GM21723 (cell line): ENCODE data around the gene DAB2IP.

ENCODE experiments used
- ATAC-seq: cut with Tn5 transposase; IDR thresholded peaks from one replicate; pipeline ENCODE4 v1.9.1; 2021; ENCODE audit warnings: mild to moderate bottlenecking, moderate library complexity; ENCODE audit not compliant: unreplicated experiment

The DAB2IP gene

GRCh38 chr9:121683652-121684051 lies 32.2 kb downstream of the DAB2IP start:
- no peak for ATAC-seq

GRCh38 chr9:121684381-121685145 lies 33.1 kb downstream of the DAB2IP start:
- no peak for ATAC-seq

GRCh38 chr9:121685146-121685794 lies 33.8 kb downstream of the DAB2IP start:
- ATAC-seq = no peak

DNA sequence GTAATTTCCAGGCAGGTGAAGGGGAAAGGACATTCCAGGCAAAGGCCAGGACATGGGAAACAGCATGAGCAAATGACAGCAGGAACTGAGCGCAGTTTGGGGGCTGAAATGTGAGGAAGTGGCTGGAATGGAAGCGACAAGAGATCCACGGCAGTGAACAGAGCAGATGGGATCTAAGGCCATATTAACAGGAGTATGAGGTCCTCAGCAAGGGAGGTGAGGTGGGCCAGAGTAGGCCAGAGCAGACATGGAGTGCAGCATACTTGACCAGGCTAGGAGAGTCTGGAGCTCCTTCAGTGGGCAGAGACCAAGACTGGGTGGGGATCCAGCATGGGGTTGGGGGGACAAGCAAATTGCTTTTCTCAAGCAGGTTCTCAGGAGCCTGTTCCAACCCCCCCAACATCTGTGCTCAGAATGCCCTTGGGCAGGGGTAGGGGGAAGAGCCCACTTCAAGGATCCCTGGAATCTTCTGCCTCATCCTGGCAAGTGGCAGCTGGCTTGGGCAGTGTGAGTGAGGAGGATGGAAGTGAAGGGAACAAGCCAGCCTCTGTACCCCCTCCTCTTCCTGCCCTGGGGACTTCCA lies 34.5 kb downstream of the DAB2IP start:
- no peak for ATAC-seq

GRCh38 chr9:121686930-121687541 lies 35.6 kb downstream of the DAB2IP start:
- ATAC-seq = peak; percentile 74

- ATAC-seq = no peak
These were observed 36.8 kb downstream of the DAB2IP start for GRCh38 chr9:121688146-121688680.

GRCh38 chr9:121688681-121689080 lies 37.2 kb downstream of the DAB2IP start:
- ATAC-seq = no peak

DNA sequence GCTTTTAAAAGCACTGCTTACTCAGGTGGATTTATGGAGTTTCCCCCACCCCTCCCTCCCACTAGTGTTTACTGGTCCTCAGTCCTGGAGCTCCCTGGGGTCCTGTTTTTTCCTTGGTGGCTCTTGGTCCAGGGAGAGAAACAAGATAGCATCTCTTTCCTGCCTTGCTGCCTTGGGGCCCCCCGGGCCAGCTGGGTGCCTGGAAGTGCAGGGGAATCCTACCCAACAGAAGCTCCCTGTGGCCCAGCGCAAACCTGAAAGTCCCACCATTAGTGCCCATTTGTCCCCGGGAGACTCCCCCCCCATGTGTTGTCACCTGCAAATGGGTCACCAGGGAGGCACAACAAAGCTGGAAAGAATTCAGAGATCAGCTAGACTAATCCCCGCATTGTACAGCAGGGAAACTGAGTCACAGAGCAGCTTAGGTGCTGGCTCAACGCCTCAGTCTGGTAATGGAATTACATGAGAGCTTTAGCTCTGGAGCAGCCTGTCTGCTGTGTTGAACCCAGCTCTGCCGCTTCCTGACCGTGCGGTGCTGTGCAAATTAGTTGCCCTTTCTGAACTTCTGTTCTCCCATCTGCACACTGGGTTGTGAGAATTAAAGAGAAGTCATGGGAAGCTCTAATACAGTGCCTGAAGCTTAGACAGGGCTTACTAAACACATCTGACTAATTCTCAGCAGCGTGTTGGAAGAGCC lies 38.2 kb downstream of the DAB2IP start:
- ATAC-seq = no peak

- no peak for ATAC-seq
These were observed 38.9 kb downstream of the DAB2IP start for GRCh38 chr9:121690316-121690715.

GRCh38 chr9:121690766-121691165 lies 39.3 kb downstream of the DAB2IP start:
- no peak for ATAC-seq

DNA sequence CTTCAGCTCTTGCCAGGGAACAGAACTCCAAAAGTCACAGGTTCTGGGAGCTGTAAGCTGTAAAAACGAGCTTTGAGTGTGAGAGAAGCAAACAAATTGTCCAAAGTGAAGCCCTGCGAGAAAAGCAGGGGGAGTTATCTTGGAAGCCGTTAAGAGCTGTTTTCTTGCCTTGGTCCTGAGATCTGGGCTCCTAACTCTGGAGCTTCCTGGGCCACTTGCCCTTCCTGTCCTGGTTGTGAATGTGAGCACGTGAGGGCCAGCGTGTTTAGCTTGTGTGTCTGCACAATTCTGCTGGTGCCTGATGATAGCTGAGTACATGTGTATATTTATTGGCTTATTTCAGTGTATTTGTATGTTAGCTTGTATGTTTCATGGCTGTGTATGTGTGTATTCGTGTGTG lies 40.5 kb downstream of the DAB2IP start:
- ATAC-seq = no peak

GRCh38 chr9:121692606-121693387 lies 41.4 kb downstream of the DAB2IP start:
- no peak for ATAC-seq

- ATAC-seq = no peak
These were observed 41.9 kb downstream of the DAB2IP start for GRCh38 chr9:121693388-121693670.

- ATAC-seq = no peak
These were observed 42.6 kb downstream of the DAB2IP start for GRCh38 chr9:121694001-121694400.

GRCh38 chr9:121694600-121694999 lies 43.2 kb downstream of the DAB2IP start:
- no peak for ATAC-seq

DNA sequence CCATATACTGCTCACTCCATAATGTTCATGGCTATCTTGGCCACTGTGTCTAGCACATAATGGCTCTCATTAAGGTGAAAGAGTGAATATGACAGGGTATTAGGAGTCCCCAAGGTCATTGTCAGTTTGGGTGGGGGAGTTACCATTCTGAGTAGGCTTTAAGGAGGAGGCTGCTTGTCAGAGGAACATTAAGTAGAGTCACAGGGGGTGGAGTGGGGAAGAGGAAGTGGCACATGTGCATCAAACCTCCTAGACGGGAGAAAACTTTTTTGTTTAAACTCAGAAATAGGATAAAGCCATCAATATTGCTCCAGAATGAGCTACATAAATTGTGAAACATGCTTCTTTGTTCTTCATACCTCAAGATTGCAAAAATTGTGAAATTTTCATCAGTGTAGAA lies 45.5 kb downstream of the DAB2IP start:
- no peak for ATAC-seq

- peak; percentile 75 for ATAC-seq
These were observed 47.5 kb downstream of the DAB2IP start for GRCh38 chr9:121698627-121699570.

GRCh38 chr9:121699571-121700164 lies 48.2 kb downstream of the DAB2IP start:
- peak; percentile 18 for ATAC-seq
